ENCODE results near the gene PDAP1.

DNA sequence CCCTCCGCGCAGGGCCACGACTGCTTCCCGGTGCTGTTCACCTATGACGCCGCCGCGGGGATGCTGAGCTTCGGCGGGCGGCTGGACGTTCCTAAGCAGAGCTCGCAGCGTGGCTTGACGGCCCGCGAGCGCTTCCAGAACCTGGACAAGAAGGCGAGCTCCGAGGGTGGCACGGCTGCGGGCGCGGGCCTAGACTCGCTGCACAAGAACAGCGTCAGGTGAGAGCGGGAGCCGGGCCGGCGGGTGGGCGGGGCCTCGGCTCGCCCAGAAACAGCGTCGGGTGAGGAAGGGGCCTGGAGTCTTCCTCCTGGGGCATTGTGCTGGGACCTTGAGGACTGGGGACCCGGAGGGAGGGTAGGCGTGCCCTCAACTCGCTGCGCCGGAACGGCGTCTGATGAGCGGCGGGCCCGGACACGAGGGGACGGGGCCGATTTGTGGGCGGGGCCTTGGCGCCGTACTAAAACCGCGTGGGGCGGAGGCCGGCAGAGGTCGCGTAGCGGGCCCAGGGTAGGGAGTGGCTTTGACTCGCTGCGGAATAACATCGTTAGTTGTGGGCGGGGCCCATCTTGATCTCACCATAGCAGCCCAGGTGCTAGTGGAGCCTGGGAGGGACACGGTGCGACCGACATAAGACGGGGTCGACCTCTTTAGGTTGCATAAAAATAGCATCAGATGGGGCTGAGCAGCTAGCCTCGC lies 15.6 kb downstream of the PDAP1 start:
- TF ChIP-seq, protein P1, sequence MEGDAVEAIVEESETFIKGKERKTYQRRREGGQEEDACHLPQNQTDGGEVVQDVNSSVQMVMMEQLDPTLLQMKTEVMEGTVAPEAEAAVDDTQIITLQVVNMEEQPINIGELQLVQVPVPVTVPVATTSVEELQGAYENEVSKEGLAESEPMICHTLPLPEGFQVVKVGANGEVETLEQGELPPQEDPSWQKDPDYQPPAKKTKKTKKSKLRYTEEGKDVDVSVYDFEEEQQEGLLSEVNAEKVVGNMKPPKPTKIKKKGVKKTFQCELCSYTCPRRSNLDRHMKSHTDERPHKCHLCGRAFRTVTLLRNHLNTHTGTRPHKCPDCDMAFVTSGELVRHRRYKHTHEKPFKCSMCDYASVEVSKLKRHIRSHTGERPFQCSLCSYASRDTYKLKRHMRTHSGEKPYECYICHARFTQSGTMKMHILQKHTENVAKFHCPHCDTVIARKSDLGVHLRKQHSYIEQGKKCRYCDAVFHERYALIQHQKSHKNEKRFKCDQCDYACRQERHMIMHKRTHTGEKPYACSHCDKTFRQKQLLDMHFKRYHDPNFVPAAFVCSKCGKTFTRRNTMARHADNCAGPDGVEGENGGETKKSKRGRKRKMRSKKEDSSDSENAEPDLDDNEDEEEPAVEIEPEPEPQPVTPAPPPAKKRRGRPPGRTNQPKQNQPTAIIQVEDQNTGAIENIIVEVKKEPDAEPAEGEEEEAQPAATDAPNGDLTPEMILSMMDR (IDR thresholded peaks at IDR 0.05), result no peak
- peak; percentile 42 for TF ChIP-seq POLR2A (IDR thresholded peaks at IDR 0.05)

All from prostate gland (tissue), 2 donors.